Stimulated activated CD8-positive, alpha-beta memory T cell treated with anti-CD3 and anti-CD28 coated beads, Interleukin-7, amount 100 ng/mL, for 24 hours (primary cell): ENCODE measurements around the gene ANTXR1.
"Not testable (repeated sequence)": the region's sequence is repeated elsewhere in the genome, so short reads cannot be mapped to it uniquely, and the experiment has no call there.

Source experiments
- DNase-seq: peaks from one replicate; pipeline ENCODE4 v3.0.0-alpha.2; 2020; ENCODE audit warnings: low read depth

The ANTXR1 gene

DNA sequence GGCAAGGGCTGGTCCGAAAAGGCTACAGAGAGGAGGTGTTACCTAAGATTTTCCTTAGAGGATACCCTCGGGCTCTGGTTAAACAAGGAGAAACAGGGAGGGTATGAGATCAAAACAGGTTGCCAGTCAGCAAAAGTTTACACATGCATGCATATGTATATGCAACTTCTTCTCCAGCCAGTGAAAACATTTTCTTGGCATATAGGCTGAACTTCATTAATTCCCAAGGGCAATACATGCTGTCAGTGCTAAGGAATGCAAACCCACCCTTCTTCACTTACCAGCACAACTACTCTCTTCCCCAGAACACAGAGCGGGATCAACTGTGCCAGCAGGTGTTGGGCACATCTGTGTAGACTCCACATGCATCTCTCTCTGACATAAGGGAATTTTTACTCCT lies 198.1 kb downstream of the ANTXR1 start:
- DNase-seq = no peak

GRCh38 chr2:69211686-69212085 lies 198.7 kb downstream of the ANTXR1 start:
- DNase-seq = no peak

GRCh38 chr2:69212238-69213028 lies 199.5 kb downstream of the ANTXR1 start:
- DNase-seq = no peak

GRCh38 chr2:69213201-69213600 lies 200.2 kb downstream of the ANTXR1 start:
- DNase-seq = no peak

DNA sequence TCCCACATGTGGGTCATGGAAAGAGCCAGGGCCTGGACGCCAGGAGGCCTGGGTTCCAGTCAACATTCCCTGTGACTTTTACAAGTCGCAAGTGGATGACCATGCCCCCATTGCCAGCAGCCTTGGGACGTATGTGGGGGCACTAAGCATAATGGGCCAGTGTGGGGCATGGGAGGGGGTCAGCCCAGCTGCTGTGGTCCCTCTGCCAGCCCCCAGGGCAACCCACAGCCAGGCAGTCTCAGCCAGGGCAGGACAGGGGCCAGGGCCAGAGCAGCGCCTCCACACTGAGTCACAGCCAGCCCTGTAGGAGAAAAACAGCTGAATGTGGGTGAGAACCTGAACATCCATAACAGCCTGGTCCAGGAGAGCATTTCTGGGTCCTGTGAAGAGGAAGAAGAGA lies 200.8 kb downstream of the ANTXR1 start:
- no peak for DNase-seq

GRCh38 chr2:69214898-69215297 lies 201.9 kb downstream of the ANTXR1 start:
- DNase-seq = no peak

- no peak for DNase-seq
Observed at GRCh38 chr2:69216535-69217332, 203.8 kb downstream of the ANTXR1 start.

GRCh38 chr2:69217333-69218080 lies 204.5 kb downstream of the ANTXR1 start:
- DNase-seq = no peak

GRCh38 chr2:69221512-69221911 lies 208.5 kb downstream of the ANTXR1 start:
- DNase-seq = no peak

- DNase-seq = no peak
Observed at GRCh38 chr2:69221960-69222751, 209.2 kb downstream of the ANTXR1 start.

DNA sequence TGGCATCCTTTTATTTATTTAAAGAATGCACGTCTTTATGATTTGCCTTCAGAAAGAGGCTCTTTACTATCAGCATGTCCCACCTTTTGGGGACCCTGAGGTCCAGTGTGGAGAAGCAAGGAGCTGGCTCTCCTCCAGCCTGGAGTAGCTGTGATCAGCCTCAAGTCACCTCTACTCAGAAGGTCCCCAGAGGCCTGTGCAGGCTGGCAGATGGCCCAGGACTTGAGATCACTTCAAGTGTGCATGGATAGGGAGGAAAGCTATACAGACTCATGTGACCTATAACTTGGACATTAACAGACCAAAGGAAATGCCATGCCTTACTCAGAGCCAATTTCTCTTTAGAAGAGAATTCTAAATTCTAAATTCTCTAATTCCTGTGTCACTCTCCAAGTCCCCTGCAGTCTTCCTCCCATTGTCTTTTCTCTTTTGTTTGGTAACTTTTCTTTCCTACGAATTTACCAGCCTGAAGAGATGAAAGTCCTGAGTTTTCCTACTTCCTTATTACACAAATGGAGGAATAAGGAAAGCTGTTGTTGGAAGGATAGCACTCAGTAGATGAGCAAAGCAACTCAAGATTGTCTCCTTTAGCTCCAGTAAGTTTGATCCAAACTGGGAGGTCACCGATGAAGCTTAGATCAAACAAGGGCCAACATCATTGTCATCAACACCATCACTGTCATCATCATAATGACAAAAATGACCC lies 210.1 kb downstream of the ANTXR1 start:
- DNase-seq = no peak

- DNase-seq = no peak
Observed at GRCh38 chr2:69223759-69224511, 211.0 kb downstream of the ANTXR1 start.

DNA sequence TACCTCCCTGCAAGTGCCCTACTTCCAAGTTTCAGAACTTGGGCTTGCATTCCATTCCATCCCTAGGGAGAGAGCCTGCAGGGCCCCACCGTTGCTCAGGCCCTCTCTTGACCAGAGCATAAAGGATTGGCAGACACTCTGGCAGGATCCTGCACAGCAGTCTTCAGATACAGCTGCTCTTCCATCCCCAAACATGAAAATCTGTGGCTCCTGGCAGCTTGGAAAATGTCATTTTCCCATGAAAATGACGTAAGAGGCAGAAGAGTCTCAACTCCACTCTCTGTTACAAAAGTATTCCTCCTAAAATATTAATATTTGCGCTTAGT lies 211.5 kb downstream of the ANTXR1 start:
- no peak for DNase-seq

DNA sequence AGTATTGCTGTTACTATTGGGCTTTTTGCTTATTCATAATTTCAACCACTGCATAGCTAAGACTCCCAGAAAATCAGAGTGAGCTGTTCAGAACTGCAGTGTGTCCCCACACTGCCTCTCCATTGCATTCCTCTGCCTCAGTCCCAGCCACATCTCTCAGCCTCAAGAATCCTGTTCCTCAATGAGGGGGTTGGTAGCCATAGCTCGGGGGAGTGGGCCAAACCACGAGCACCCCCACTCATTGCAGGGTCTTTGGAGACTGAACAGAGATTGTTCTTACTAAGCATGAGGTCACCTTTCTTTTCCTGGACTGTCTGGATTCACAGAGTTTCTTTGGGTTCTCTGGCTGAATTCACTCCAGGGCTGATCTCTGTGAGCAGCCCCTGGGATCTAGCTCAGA lies 213.0 kb downstream of the ANTXR1 start:
- DNase-seq = no peak

GRCh38 chr2:69226903-69227302 lies 213.9 kb downstream of the ANTXR1 start:
- DNase-seq = no peak

- DNase-seq = no peak
Observed at GRCh38 chr2:69227716-69228115, 214.7 kb downstream of the ANTXR1 start.

- not testable (repeated sequence) for DNase-seq
Observed at GRCh38 chr2:69230946-69231345, 218.0 kb downstream of the ANTXR1 start.

- DNase-seq = no peak
Observed at GRCh38 chr2:69231612-69232277, 218.8 kb downstream of the ANTXR1 start.

DNA sequence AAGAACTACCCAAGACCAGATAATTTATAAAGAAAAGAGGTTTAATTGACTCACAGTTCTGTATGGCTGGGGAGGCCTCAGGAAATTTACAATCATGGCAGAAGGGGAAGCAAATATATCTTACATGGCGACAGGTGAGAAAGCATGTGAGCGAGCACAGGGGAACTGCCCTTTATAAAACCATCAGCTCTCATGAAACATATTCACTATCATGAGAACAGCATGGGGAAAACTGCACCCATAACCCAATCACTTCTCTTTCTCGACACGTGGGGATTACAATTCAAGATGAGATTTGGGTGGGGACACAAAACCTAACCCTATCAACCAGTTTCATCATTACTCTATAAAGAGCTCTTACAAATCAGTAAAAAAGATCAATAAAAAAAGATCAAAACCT lies 222.9 kb downstream of the ANTXR1 start:
- not testable (repeated sequence) for DNase-seq

- no peak for DNase-seq
Observed at GRCh38 chr2:69237070-69237670, 224.2 kb downstream of the ANTXR1 start.
